H9 (cell line): Measurements from ENCODE around the gene LMBR1. TPM values are rescaled to one million over a fixed set of nuclear protein-coding genes. Genes with fewer than 3 reads are reported as not detected.

ENCODE experiments used
- DNase-seq: peaks from one replicate; pipeline ENCODE4 v3.0.0-alpha.2; 2017
- H2AFZ ChIP-seq: one replicate; pipeline ENCODE4 v1.6.1; 2013; ENCODE audit warnings: mild to moderate bottlenecking, low read length, control low read depth, moderate library complexity
- H2AK5ac ChIP-seq: 2 replicates; pipeline ENCODE4 v1.6.1; 2013; ENCODE audit warnings: low read length, control low read depth, mixed read lengths; ENCODE audit not compliant: insufficient read length
- H2BK120ac ChIP-seq: one replicate; pipeline ENCODE4 v1.6.1; 2013; ENCODE audit warnings: low read depth, mild to moderate bottlenecking, low read length, control low read depth, inconsistent platforms; ENCODE audit not compliant: poor library complexity, severe bottlenecking
- H2BK12ac ChIP-seq: 2 replicates; pipeline ENCODE4 v1.6.1; 2013; ENCODE audit warnings: low read length, control low read depth, mixed read lengths, low read depth; ENCODE audit not compliant: insufficient read length
- H2BK15ac ChIP-seq: 2 replicates; pipeline ENCODE4 v1.6.1; 2013; ENCODE audit warnings: low read depth, low read length, control low read depth
- H2BK20ac ChIP-seq: one replicate; pipeline ENCODE4 v1.6.1; 2013; ENCODE audit warnings: low read depth, mild to moderate bottlenecking, low read length, control low read depth, inconsistent platforms; ENCODE audit not compliant: poor library complexity, severe bottlenecking
- H2BK5ac ChIP-seq: 2 replicates; pipeline ENCODE4 v1.6.1; 2013; ENCODE audit warnings: low read length, control low read depth, mixed read lengths; ENCODE audit not compliant: insufficient read length
- H3K14ac ChIP-seq: 2 replicates; pipeline ENCODE4 v1.6.1; 2013; ENCODE audit warnings: low read length, control low read depth; ENCODE audit not compliant: insufficient read depth
- H3K18ac ChIP-seq: 2 replicates; pipeline ENCODE4 v1.6.1; 2013; ENCODE audit warnings: low read depth, mild to moderate bottlenecking, mixed read lengths, low read length, control low read depth; ENCODE audit not compliant: insufficient read length
- H3K23ac ChIP-seq: 2 replicates; pipeline ENCODE4 v1.6.1; 2013; ENCODE audit warnings: low read length, control low read depth, mixed read lengths, low read depth; ENCODE audit not compliant: insufficient read length
- H3K23me2 ChIP-seq: 2 replicates; pipeline ENCODE4 v1.6.1; 2013; ENCODE audit warnings: low read depth, mild to moderate bottlenecking, mixed read lengths, low read length, control low read depth; ENCODE audit not compliant: insufficient read length, poor library complexity, severe bottlenecking
- H3K27ac ChIP-seq: 2 replicates; pipeline ENCODE4 v1.5.1; 2013; ENCODE audit warnings: low read length, control low read depth, mixed read lengths, low read depth; ENCODE audit not compliant: insufficient read length
- H3K27me3 ChIP-seq: 2 replicates; pipeline ENCODE4 v1.6.1; 2013; ENCODE audit warnings: low read length, control low read depth, inconsistent platforms; ENCODE audit not compliant: insufficient read depth
- H3K4ac ChIP-seq: 2 replicates; pipeline ENCODE4 v1.6.1; 2013; ENCODE audit warnings: low read depth, mild to moderate bottlenecking, control low read depth, inconsistent platforms, low read length, moderate library complexity
- H3K4me1 ChIP-seq: 2 replicates; pipeline ENCODE4 v1.6.1; 2013; ENCODE audit warnings: low read length, control low read depth, inconsistent platforms; ENCODE audit not compliant: insufficient read depth
- H3K4me2 ChIP-seq: 2 replicates; pipeline ENCODE4 v1.6.1; 2013; ENCODE audit warnings: low read length, control low read depth, mixed read lengths; ENCODE audit not compliant: insufficient read length, insufficient read depth
- H3K56ac ChIP-seq: 2 replicates; pipeline ENCODE4 v1.6.1; 2013; ENCODE audit warnings: low read depth, mild to moderate bottlenecking, mixed read lengths, low read length, control low read depth; ENCODE audit not compliant: insufficient read length
- H3K79me1 ChIP-seq: 2 replicates; pipeline ENCODE4 v1.6.1; 2013; ENCODE audit warnings: low read depth, mild to moderate bottlenecking, moderate library complexity, low read length, control low read depth, inconsistent platforms; ENCODE audit not compliant: insufficient read depth, poor library complexity, severe bottlenecking
- H3K79me2 ChIP-seq: 2 replicates; pipeline ENCODE4 v1.6.1; 2013; ENCODE audit warnings: low read length, control low read depth, inconsistent platforms; ENCODE audit not compliant: insufficient read depth
- H3K9ac ChIP-seq: 2 replicates; pipeline ENCODE4 v1.6.1; 2013; ENCODE audit warnings: low read length, control low read depth, mixed read lengths; ENCODE audit not compliant: insufficient read length; ENCODE audit errors: extremely low read depth
- H3K9me3 ChIP-seq: one replicate; pipeline ENCODE4 v1.6.1; 2013; ENCODE audit warnings: low read depth, low read length, inconsistent platforms; ENCODE audit not compliant: control insufficient read depth
- H3T11ph ChIP-seq: one replicate; pipeline ENCODE4 v1.6.1; 2013; ENCODE audit warnings: mild to moderate bottlenecking, low read length, control low read depth, inconsistent platforms
- H4K20me1 ChIP-seq: one replicate; pipeline ENCODE4 v1.6.1; 2013; ENCODE audit not compliant: control insufficient read depth, insufficient read length, insufficient read depth
- H4K5ac ChIP-seq: 2 replicates; pipeline ENCODE4 v1.6.1; 2013; ENCODE audit warnings: low read depth, mild to moderate bottlenecking, mixed read lengths, low read length, control low read depth; ENCODE audit not compliant: insufficient read length
- H4K8ac ChIP-seq: replicated peaks from 2 replicates; pipeline ENCODE4 v1.6.1; 2013; ENCODE audit warnings: low read length, control low read depth, mixed read lengths, low read depth; ENCODE audit not compliant: insufficient read length
- H4K91ac ChIP-seq: 2 replicates; pipeline ENCODE4 v1.6.1; 2013; ENCODE audit warnings: low read depth, mild to moderate bottlenecking, moderate library complexity, mixed read lengths, low read length, control low read depth; ENCODE audit not compliant: insufficient read length
- H3K27ac Mint-ChIP-seq, 3 experiments: 2 replicates in 2 of 3; 3 replicates in 1 of 3; pipeline ENCODE4 v1.8.0; 2020 to 2021; ENCODE audit warnings: mixed read lengths in 3 of 3, mild to moderate bottlenecking in 1 of 3, moderate library complexity in 1 of 3
- H3K27me3 Mint-ChIP-seq: 2 replicates; pipeline ENCODE4 v1.8.0; 2021; ENCODE audit warnings: low read depth, mild to moderate bottlenecking, moderate library complexity, mixed read lengths
- H3K36me3 Mint-ChIP-seq, 3 experiments: 2 replicates in 2 of 3; 3 replicates in 1 of 3; pipeline ENCODE4 v1.8.0; 2020 to 2021; ENCODE audit warnings: low read depth in 3 of 3, mixed read lengths in 3 of 3; ENCODE audit not compliant: insufficient read depth in 1 of 3
- H3K4me1 Mint-ChIP-seq, 2 experiments: 2 replicates each; pipeline ENCODE4 v1.8.0; 2020; ENCODE audit warnings: mixed read lengths in 2 of 2
- H3K4me3 Mint-ChIP-seq, 2 experiments: 2 replicates in 1 of 2; 3 replicates in 1 of 2; pipeline ENCODE4 v1.8.0; 2020 to 2021; ENCODE audit warnings: mild to moderate bottlenecking in 2 of 2, mixed read lengths in 2 of 2, moderate library complexity in 1 of 2
- H3K9me3 Mint-ChIP-seq, 2 experiments: 2 replicates in 1 of 2; 3 replicates in 1 of 2; pipeline ENCODE4 v1.8.0; 2020; ENCODE audit warnings: mild to moderate bottlenecking in 2 of 2, mixed read lengths in 2 of 2, moderate library complexity in 1 of 2
- CTCF ChIP-seq: fragments of 200-600 bp; sonication (generic); conservative IDR thresholded peaks from 3 replicates; pipeline ENCODE4 v1.8.0; 2021; ENCODE audit warnings: antibody characterized with exemption, mild to moderate bottlenecking
- WGBS: extraction: QIAGEN DNeasy Blood & Tissue Kit; methylation state at CpG from one replicate; pipeline ENCODE4 v1.1.7; 2013; ENCODE audit warnings: missing lambda C conversion rate, low lambda C conversion rate, mixed read lengths; ENCODE audit not compliant: insufficient read length; ENCODE audit errors: extremely low coverage; 5-methylcytosine and 5-hydroxymethylcytosine counted together
- total RNA-seq: library from RNA; stranded (reverse); gene quantifications from 2 replicates; pipeline ENCODE4 v1.2.1, GENCODE V29; 2021

LMBR1 gene
- total RNA-seq, 1 experiment from 2014 or later = 62.3 TPM

- Histone ChIP-seq H2BK20ac (no peak overlapping the region), H3K79me1 (no peaks in the 10 kb centered on the region), H3K79me2 (no peaks in the 10 kb centered on the region), H3K56ac (no peak overlapping the region), H3K18ac (no peak overlapping the region), H3K27ac (no peak overlapping the region), H4K8ac (no peak overlapping the region), H4K20me1 (no peaks in the 10 kb centered on the region), H2AK5ac (no peak overlapping the region), H3K9me3 (peaks cover 4% of the 10 kb centered on the region), H3K23ac (no peak overlapping the region), H3K4ac (no peak overlapping the region), H4K5ac (no peak overlapping the region), H3K27me3 (no peaks in the 10 kb centered on the region), H3K14ac (no peak overlapping the region; the same call in 1 of the 2 replicates), H3T11ph (no peak overlapping the region), H2BK12ac (no peak overlapping the region), H3K9ac (no peak overlapping the region), H4K91ac (no peak overlapping the region), H2AFZ (no peak overlapping the region), H3K4me1 (no peaks in the 10 kb centered on the region), H3K4me2 (no peak overlapping the region), H2BK15ac (no peak overlapping the region), H3K23me2 (no peaks in the 10 kb centered on the region), H2BK5ac (no peak overlapping the region), H2BK120ac (no peak overlapping the region)
- TF ChIP-seq CTCF = no peak
- H3K9me3 Mint-ChIP-seq = peaks cover 13 to 14% of the 10 kb centered on the region in 2 experiments
- no peak overlapping the region; a peak in 1 of 7 replicates for H3K27ac Mint-ChIP-seq
- WGBS = no CpG with 5 or more reads among the region's 5 CpGs
- peaks cover 0 to 2% of the 10 kb centered on the region in 2 experiments; a peak in 1 of 4 replicates for H3K4me1 Mint-ChIP-seq
- no peak overlapping the region for H3K4me3 Mint-ChIP-seq
- H3K36me3 Mint-ChIP-seq = peaks cover 3 to 7% (median 4%) of the 10 kb centered on the region in 3 experiments; a peak in 4 of 7 replicates
- no peak for DNase-seq
- peaks cover 3% of the 10 kb centered on the region for H3K27me3 Mint-ChIP-seq
Measured at GRCh38 chr7:156920076-156920475, 27.1 kb upstream of the LMBR1 start.
